ENCODE measurements around the gene SLC7A7.

Gene SLC7A7

GRCh38 chr14:22849212-22849819, 34.1 kb upstream of the SLC7A7 start:
- H3K9ac ChIP-seq (ENCODE audit: low read length): no peak overlapping the region
- H3K4me3 ChIP-seq (ENCODE audit: low read length): no peak overlapping the region
- H3K4me1 ChIP-seq (ENCODE audit: control insufficient read depth, insufficient read depth, low read length): peaks cover 56% of the 10 kb centered on the region
- H3K9me3 ChIP-seq (ENCODE audit: control insufficient read depth, low read length): no peaks in the 10 kb centered on the region
- H3K36me3 ChIP-seq (ENCODE audit: control insufficient read depth, insufficient read depth, low read length): peaks cover 12% of the 10 kb centered on the region
- no peaks in the 10 kb centered on the region for H3K27me3 ChIP-seq (ENCODE audit: control insufficient read depth, insufficient read depth, low read length)

GRCh38 chr14:22848351-22849164, 33.3 kb upstream of the SLC7A7 start:
- Histone ChIP-seq H3K9ac (ENCODE audit: low read length) (no peak overlapping the region), H3K9me3 (ENCODE audit: control insufficient read depth, low read length) (no peaks in the 10 kb centered on the region), H3K4me1 (ENCODE audit: control insufficient read depth, insufficient read depth, low read length) (peaks cover 54% of the 10 kb centered on the region), H3K4me3 (ENCODE audit: low read length) (no peak overlapping the region), H3K27me3 (ENCODE audit: control insufficient read depth, insufficient read depth, low read length) (no peaks in the 10 kb centered on the region), H3K36me3 (ENCODE audit: control insufficient read depth, insufficient read depth, low read length) (peaks cover 15% of the 10 kb centered on the region)

GRCh38 chr14:22847661-22848341, 32.6 kb upstream of the SLC7A7 start:
- Histone ChIP-seq H3K36me3 (ENCODE audit: control insufficient read depth, insufficient read depth, low read length) (peaks cover 22% of the 10 kb centered on the region), H3K27me3 (ENCODE audit: control insufficient read depth, insufficient read depth, low read length) (no peaks in the 10 kb centered on the region), H3K4me1 (ENCODE audit: control insufficient read depth, insufficient read depth, low read length) (peaks cover 46% of the 10 kb centered on the region), H3K9ac (ENCODE audit: low read length) (no peak overlapping the region), H3K9me3 (ENCODE audit: control insufficient read depth, low read length) (no peaks in the 10 kb centered on the region), H3K4me3 (ENCODE audit: low read length) (no peak overlapping the region)

- Histone ChIP-seq H3K27me3 (ENCODE audit: control insufficient read depth, insufficient read depth, low read length) (no peaks in the 10 kb centered on the region), H3K4me1 (ENCODE audit: control insufficient read depth, insufficient read depth, low read length) (peaks cover 37% of the 10 kb centered on the region), H3K4me3 (ENCODE audit: low read length) (no peak overlapping the region), H3K36me3 (ENCODE audit: control insufficient read depth, insufficient read depth, low read length) (peaks cover 32% of the 10 kb centered on the region), H3K9ac (ENCODE audit: low read length) (no peak overlapping the region), H3K9me3 (ENCODE audit: control insufficient read depth, low read length) (no peaks in the 10 kb centered on the region)
These were observed 31.6 kb upstream of the SLC7A7 start for GRCh38 chr14:22846811-22847307.

- Histone ChIP-seq H3K4me3 (ENCODE audit: low read length) (no peak overlapping the region), H3K4me1 (ENCODE audit: control insufficient read depth, insufficient read depth, low read length) (peaks cover 29% of the 10 kb centered on the region), H3K9ac (ENCODE audit: low read length) (no peak overlapping the region), H3K27me3 (ENCODE audit: control insufficient read depth, insufficient read depth, low read length) (no peaks in the 10 kb centered on the region), H3K9me3 (ENCODE audit: control insufficient read depth, low read length) (no peaks in the 10 kb centered on the region), H3K36me3 (ENCODE audit: control insufficient read depth, insufficient read depth, low read length) (peaks cover 37% of the 10 kb centered on the region)
These were observed 30.8 kb upstream of the SLC7A7 start for GRCh38 chr14:22845821-22846625.

GRCh38 chr14:22845103-22845394, 29.8 kb upstream of the SLC7A7 start:
- Histone ChIP-seq H3K4me1 (ENCODE audit: control insufficient read depth, insufficient read depth, low read length) (peaks cover 24% of the 10 kb centered on the region), H3K36me3 (ENCODE audit: control insufficient read depth, insufficient read depth, low read length) (peaks cover 37% of the 10 kb centered on the region), H3K9ac (ENCODE audit: low read length) (no peak overlapping the region)

GRCh38 chr14:22844221-22845102, 29.2 kb upstream of the SLC7A7 start:
- Histone ChIP-seq H3K9me3 (ENCODE audit: control insufficient read depth, low read length) (no peaks in the 10 kb centered on the region), H3K4me1 (ENCODE audit: control insufficient read depth, insufficient read depth, low read length) (peaks cover 28% of the 10 kb centered on the region), H3K27me3 (ENCODE audit: control insufficient read depth, insufficient read depth, low read length) (no peaks in the 10 kb centered on the region), H3K36me3 (ENCODE audit: control insufficient read depth, insufficient read depth, low read length) (peaks cover 37% of the 10 kb centered on the region), H3K4me3 (ENCODE audit: low read length) (no peak overlapping the region), H3K9ac (ENCODE audit: low read length) (no peak overlapping the region)

More at GRCh38 chr14:22845103-22845394, 29.8 kb upstream of the SLC7A7 start:
- Histone ChIP-seq H3K9me3 (ENCODE audit: control insufficient read depth, low read length) (no peaks in the 10 kb centered on the region), H3K4me3 (ENCODE audit: low read length) (no peak overlapping the region), H3K27me3 (ENCODE audit: control insufficient read depth, insufficient read depth, low read length) (no peaks in the 10 kb centered on the region)

GRCh38 chr14:22843123-22843925, 28.1 kb upstream of the SLC7A7 start:
- H3K36me3 ChIP-seq (ENCODE audit: control insufficient read depth, insufficient read depth, low read length): peaks cover 37% of the 10 kb centered on the region
- no peaks in the 10 kb centered on the region for H3K9me3 ChIP-seq (ENCODE audit: control insufficient read depth, low read length)
- no peak overlapping the region for H3K9ac ChIP-seq (ENCODE audit: low read length)
- no peaks in the 10 kb centered on the region for H3K27me3 ChIP-seq (ENCODE audit: control insufficient read depth, insufficient read depth, low read length)
- H3K4me1 ChIP-seq (ENCODE audit: control insufficient read depth, insufficient read depth, low read length): peaks cover 33% of the 10 kb centered on the region
- no peak overlapping the region for H3K4me3 ChIP-seq (ENCODE audit: low read length)

GRCh38 chr14:22842211-22843122, 27.2 kb upstream of the SLC7A7 start:
- Histone ChIP-seq H3K27me3 (ENCODE audit: control insufficient read depth, insufficient read depth, low read length) (no peaks in the 10 kb centered on the region), H3K36me3 (ENCODE audit: control insufficient read depth, insufficient read depth, low read length) (peaks cover 37% of the 10 kb centered on the region), H3K9me3 (ENCODE audit: control insufficient read depth, low read length) (no peaks in the 10 kb centered on the region), H3K9ac (ENCODE audit: low read length) (no peak overlapping the region), H3K4me1 (ENCODE audit: control insufficient read depth, insufficient read depth, low read length) (peaks cover 29% of the 10 kb centered on the region), H3K4me3 (ENCODE audit: low read length) (no peak overlapping the region)

GRCh38 chr14:22841769-22842168, 26.5 kb upstream of the SLC7A7 start:
- H3K9ac ChIP-seq (ENCODE audit: low read length): no peak overlapping the region
- H3K9me3 ChIP-seq (ENCODE audit: control insufficient read depth, low read length): no peaks in the 10 kb centered on the region
- H3K4me1 ChIP-seq (ENCODE audit: control insufficient read depth, insufficient read depth, low read length): peaks cover 26% of the 10 kb centered on the region
- H3K36me3 ChIP-seq (ENCODE audit: control insufficient read depth, insufficient read depth, low read length): peaks cover 37% of the 10 kb centered on the region
- no peak overlapping the region for H3K4me3 ChIP-seq (ENCODE audit: low read length)
- H3K27me3 ChIP-seq (ENCODE audit: control insufficient read depth, insufficient read depth, low read length): no peaks in the 10 kb centered on the region

Measured in mucosa of stomach (tissue), 1 donor.